WI38 (cell line): Measurements from ENCODE around the gene RANBP9.

Experiments
- H3K4me3 ChIP-seq: 2 replicates; pipeline ENCODE4 v1.5.1; 2011; ENCODE audit warnings: low read depth, mild to moderate bottlenecking, control low read depth, low read length
- TF ChIP-seq, protein P1 (sequence below): IDR thresholded peaks from 2 replicates; pipeline ENCODE4 v1.5.1; 2012; ENCODE audit warnings: low read depth, mild to moderate bottlenecking, control low read depth, low read length

RANBP9 gene

DNA sequence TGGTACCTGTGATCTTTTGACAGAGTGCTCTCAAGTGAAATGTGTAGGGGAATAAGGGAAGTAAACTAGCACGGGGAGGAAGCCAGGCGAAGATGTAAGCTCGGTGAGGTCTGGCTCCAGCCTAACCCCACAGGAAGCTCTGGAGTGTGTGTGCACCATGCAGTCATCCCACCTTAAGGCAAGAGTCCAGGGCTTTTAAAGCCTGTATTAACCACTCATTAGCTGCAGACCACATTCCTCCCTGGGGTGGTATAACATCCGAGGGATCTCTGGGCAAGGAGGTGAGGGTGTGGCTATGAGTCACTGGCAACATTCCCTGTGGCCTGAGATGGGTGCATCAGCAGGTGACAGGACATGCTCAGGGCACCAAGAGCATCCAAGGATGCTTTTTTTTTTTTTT lies 12.5 kb upstream of the RANBP9 start:
- no peak overlapping the region for H3K4me3 ChIP-seq
- TF ChIP-seq, protein P1, sequence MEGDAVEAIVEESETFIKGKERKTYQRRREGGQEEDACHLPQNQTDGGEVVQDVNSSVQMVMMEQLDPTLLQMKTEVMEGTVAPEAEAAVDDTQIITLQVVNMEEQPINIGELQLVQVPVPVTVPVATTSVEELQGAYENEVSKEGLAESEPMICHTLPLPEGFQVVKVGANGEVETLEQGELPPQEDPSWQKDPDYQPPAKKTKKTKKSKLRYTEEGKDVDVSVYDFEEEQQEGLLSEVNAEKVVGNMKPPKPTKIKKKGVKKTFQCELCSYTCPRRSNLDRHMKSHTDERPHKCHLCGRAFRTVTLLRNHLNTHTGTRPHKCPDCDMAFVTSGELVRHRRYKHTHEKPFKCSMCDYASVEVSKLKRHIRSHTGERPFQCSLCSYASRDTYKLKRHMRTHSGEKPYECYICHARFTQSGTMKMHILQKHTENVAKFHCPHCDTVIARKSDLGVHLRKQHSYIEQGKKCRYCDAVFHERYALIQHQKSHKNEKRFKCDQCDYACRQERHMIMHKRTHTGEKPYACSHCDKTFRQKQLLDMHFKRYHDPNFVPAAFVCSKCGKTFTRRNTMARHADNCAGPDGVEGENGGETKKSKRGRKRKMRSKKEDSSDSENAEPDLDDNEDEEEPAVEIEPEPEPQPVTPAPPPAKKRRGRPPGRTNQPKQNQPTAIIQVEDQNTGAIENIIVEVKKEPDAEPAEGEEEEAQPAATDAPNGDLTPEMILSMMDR, result no peak

DNA sequence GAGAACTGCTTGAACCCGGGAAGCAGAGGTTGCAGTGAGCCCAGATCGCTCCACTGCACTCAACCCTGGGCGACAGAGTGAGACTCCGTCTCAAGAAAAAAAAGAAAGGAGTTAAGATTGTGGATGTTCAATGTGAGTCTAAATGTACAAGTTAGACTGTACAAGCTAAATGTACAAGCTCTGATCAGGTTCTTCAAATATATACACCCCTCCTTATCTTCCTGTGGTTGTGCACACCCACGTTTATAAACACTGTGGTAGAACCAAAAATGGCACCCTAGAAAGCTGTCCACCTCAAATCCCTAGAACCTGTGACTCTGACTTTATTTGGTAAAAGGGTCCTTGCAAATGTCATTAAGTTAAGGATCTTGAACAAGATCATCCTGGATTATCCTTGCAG lies 11.2 kb upstream of the RANBP9 start:
- TF ChIP-seq, protein P1, result no peak

DNA sequence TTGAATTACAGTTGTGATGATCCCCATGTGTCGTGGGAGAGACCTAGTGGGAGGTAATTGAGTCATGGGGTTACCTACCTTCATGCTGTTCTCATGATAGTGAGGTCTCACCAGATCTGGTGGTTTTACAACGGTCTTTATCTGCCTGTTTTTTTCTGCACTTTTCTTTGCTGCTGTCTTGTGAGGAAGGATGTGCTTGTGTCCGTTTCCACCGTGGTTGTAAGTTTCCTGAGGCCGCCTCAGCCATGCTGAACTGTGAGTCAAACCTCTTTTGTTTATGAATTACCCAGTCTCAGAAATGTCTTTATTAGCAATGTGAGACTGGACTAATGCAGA lies 6.5 kb upstream of the RANBP9 start:
- TF ChIP-seq, protein P1, result no peak
- no peak overlapping the region for H3K4me3 ChIP-seq

More for the DNA sequence above, 11.2 kb upstream of the RANBP9 start:
- no peak overlapping the region for H3K4me3 ChIP-seq

DNA sequence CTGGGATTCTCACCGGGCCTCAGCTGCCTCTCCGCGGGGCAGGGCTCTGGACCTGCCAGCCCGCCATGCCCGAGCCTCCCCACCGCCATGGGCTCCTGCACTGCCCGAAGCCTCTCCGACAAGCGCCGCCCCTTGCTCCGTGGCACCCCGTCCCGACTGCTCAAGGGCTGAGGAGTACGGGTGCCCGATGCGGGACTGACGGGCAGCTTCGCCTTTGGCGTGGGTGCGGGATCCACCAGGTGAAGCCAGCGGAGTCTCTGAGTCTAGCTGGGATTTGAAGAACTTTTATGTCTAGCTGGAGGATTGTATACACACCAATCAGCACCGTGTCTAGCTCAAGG lies 5.3 kb upstream of the RANBP9 start:
- TF ChIP-seq, protein P1, result no peak
- H3K4me3 ChIP-seq, result no peak overlapping the region

DNA sequence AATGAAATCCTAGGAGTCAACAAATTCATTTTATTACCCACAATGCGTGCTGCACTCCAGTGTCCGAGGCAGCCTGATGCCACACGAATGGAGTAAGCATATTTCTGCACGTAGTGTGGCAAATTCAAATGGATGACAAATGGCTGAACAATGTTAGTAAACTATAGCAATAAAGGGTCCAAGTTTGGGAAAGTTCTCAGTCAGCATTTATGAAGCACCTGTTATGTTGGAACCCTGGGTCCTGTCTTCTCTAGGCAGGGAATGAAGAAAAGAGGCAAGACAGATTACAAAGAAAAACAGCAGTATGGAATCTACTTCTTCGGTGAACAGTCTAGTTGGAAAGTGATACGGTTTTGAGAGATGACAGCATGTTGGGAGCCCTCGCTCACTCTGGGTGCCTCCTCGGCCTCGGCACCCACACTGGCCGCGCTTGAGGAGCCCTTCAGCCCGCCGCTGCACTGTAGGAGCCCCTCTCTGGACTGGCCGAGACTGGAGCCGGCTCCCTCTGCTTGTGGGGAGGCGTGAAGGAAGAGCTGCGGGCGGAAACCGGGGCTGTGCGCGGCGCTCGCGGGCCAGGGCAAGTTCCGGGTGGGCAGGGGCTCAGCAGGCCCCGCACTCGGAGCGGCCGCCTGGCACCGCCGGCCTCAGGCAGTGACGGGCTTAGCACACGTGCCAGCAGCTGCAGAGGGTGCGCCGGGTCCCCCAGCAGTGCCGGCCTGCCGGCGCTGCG lies 4.8 kb upstream of the RANBP9 start:
- TF ChIP-seq, protein P1, result no peak
- no peak overlapping the region for H3K4me3 ChIP-seq

DNA sequence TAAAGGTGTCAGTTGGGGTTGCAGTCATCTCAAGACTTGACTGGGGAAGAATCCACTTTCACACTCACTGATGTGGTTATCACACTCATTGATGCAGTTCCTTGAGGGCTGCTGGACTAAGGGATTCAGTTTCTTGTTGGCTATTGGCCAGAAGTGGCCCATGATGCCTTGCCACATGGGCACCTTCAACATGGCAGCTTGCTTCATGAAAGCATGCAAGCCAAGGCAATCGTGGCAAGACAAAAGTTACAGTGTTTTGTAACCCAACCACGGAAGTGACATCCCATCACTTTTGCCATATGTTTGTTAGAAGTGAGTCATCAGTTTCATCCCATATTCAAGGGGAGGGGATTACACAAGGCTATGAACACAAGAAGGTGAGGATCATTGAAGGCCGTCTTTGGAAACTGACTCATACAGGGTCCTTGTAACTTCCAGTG lies 3.8 kb upstream of the RANBP9 start:
- H3K4me3 ChIP-seq, result no peak overlapping the region
- TF ChIP-seq, protein P1, result no peak

DNA sequence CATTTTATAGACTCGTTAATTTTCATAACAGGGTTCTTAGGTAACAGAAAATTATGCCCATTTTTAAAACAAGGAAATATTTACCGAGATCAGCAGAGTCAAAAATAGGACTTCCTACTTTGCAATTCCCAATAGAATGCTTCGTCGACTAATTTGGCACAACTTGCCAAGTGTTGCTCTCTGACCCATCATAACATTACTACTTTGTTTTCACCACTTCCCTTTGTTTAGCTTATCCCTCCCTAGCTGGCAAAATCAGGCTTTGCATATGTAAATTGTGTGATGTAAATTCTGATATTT lies 914 bp upstream of the RANBP9 start:
- TF ChIP-seq, protein P1, result no peak
- H3K4me3 ChIP-seq, result peak overlapping the region; percentile 72
